GM19239 (cell line): ENCODE data around the gene GPR87.

ENCODE experiments used
- DNase-seq: peaks from one replicate; pipeline ENCODE4 v3.0.0; 2011; ENCODE audit warnings: low spot score; ENCODE audit not compliant: insufficient read length
- FAIRE-seq: peaks from 2 replicates; lab custom pipeline; 2011; peaks lifted over from hg19 to GRCh38; lab: Jason Lieb, UNC

The GPR87 gene

DNA sequence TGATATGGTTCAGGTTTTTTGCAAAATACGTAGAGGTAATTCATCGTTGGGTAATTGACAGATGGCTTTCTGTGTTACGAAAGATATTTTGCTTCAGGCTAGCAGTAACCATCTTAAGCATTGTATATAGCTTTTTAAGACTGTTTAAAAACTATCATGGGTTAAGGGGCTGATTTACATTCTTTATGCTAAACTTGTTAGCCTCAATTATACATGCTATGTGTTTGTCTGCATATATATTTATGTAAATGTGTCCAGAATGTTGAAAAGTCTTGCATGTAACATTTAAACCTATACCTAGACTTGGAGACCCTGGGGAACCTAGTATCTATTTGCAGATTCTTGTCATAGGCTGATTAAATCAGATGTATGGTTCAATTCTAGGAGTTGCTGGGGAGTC is 27.2 kb downstream of the GPR87 start:
- no peak for DNase-seq
- FAIRE-seq, result no peak

DNA sequence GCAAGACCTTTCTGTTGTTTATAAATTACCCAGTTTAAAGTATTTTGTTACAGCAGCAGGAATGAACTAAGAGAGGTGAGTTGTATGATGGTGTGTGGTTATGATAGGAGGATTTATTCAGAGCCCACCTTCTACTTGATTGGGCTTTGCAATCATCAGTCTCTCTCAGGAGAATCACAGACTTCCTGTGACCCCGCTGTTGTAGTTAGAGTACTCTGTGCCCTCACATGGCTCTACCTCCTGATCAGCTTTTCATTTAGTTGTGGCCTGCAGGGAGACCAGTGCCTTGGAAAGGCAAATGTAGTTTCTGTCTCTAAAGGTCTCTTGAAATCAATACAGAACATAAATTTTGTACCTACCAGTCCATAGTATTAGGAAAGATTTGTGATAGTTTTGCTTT is 30.7 kb downstream of the GPR87 start:
- no peak for FAIRE-seq
- DNase-seq, result no peak

DNA sequence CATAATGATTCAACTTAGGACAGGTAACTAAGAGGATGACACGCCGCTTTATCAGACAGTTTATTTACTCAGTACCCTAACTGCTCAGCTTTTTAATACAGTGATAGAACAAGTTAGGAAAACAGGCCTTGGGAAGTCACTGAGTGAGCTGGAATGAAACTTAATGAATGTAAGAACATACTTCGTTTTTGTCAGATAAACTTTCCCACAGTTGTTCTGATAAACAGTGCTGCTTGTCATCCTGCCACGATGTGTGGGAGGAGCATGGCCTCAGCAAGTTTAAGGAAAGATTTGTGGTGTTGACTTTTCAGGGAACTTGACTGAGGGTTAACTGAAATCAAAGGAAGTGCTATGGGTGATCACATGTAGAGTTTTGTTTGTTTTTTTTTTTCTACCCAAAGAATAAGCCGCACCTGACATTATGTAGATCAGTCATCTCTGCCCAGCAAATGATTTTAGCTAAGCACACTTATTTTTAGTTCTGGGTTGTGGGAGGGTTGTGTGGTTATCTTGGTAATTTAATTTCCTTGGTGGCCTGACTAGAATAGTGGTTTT is 32.6 kb downstream of the GPR87 start:
- DNase-seq, result no peak
- FAIRE-seq, result no peak

DNA sequence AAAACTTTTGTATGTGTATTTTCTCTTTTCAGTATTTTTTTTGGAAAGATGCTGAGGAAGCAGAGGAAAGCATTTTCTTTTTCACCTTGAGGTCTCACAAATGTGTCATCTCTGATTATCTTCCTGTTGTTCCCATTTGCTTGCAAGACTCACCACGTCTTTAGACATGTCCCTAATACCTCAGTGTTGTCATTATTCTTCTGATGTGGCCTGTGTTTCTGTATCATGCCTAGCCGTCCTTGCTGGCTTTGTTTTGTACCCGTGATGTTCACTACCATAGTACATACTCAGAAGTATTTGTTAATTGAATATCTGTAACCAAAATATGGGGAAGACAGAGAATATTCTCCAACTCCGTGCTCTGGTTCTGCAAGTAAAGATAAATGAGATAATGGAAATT is 33.2 kb downstream of the GPR87 start:
- no peak for DNase-seq
- no peak for FAIRE-seq

DNA sequence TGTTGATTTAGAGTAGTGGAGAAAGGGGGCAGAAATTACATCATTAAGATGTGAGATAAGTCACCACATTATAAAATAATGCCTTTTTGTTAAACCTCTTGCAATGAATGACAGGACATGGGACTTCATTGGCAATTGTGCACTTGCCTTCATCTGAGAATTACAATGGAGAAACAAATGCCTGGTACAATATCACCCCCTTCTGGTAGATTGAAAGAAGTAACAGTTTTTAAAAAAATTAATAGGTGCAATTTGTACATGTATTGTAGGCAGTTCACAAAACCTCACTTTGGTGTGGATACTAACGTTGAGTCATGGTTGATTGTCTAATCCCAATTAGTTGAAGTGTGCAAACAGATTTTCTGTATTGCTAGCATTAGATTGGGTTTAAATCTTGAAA is 33.7 kb downstream of the GPR87 start:
- FAIRE-seq, result peak; percentile 92
- DNase-seq, result peak; percentile 30

DNA sequence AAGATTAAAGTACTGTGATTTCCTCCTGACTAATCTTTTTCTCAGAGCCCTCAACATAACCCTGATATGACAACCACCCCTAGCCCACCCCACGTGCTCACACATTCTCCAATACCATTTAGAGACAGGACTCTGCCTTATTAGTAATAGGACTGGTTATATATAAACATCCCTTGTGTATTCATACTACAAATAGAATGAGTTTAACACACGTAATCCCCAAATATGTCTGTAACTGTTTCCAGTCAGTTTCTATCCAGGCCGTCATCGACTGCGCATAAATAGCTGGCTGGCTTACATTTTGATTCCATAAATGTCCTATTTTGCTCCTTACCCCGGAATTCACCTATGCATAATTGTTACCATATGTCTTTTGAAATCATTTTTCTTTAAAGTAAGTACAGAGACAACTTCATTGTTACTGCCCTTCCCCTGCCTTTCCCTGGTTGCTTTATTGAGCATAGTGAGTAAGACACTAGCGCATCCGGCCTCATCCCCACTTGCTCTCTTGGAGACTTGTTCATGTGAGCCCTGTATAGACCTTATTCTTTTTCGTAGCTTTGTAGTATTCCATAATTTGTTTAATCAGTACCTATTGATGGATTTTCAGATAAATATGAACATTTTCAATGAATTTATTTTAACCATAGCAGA is 34.8 kb downstream of the GPR87 start:
- no peak for FAIRE-seq
- DNase-seq, result no peak

DNA sequence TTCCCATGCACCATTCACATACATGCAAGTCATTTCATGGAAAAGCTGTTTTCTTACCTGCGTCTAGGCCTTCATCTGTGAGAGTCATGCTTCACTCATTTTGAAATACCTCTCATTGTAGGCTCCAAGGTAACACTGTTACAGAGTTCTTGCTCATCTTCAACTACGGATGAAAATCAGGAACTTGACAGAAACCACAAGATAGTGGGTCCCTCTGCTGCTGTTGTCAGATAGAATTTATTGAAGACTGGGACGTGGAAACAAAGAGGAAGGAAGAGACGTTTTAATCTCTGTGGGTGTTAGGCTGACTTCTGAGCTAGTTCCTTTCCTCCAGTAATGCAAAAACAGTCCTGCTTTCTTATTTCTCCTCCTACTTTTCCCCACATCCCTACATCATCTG is 38.4 kb downstream of the GPR87 start, which contains the start of gene P2RY14:
Gene P2RY14, minus strand, starts transcription at position 313 of the 400 bp plus-strand sequence. CDS start 64,226 bp downstream, outside the sequence.
- DNase-seq (no peak), FAIRE-seq (peak; percentile 42)

DNA sequence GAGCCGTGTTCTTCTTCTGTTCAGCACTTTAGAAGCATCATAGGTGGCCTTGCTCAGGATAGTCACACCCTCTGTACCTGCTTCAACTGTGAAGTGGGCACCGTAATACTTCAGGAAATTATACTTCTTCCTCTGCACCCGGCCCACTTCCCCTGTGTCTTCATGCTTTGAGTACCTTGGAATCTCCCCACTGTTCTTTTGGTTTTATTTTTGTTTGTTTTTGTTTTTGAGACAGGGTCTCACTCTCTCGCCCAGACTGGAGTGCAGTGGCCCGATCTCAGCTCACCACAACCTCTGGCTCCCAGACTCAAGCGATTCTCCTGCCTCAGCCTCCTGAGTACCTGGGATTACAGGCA is 40.0 kb downstream of the GPR87 start:
- FAIRE-seq (peak; percentile 87), DNase-seq (no peak)

DNA sequence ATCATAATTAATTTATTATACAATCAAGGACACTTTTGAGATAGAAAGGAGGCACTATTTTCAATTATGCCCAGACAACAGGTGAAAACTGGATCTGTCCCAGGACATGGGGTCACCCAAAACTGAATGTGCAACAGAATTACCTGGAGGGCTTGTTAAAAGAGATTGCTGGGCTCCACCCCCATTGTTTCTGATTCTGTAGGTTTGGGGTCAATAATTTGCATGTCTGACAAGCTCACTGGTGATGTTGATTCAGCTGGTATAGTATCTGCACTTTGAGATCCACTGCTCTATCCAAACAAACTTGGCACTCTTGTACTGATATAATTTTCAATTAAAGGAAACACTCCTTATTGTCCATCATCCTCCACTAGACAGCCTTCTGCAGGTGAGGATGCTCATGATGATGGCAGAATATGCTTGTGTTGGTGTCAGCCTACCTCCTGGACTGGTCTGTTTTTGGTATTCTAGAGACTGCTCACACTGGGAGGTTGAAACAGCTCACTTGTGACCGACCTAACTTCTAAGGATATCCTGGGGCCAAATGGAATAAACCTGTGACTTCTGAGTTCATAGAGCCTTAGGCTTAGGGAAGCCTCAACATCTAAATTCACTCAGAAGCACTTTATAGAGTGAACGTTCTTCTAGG is 40.5 kb downstream of the GPR87 start:
- FAIRE-seq (no peak), DNase-seq (no peak)

DNA sequence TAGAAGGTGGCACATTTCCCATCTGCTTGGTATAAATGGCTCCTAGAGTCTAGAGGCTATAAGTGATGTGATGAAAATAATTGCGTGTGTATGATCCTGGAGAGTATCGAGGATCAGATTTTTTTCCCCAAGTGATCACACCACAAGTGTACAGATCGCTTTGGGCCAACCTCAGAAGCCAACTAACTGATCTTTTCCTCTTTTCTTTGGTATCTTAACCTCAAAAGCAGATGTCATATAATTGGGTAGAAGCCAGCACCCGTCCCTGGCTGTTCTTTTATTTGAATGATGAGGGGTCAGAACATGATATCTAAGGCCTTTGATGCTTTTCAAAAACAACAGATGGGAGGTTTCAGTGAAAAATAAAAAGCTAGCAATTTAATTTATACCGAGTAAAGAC is 41.5 kb downstream of the GPR87 start:
- no peak for DNase-seq
- no peak for FAIRE-seq

DNA sequence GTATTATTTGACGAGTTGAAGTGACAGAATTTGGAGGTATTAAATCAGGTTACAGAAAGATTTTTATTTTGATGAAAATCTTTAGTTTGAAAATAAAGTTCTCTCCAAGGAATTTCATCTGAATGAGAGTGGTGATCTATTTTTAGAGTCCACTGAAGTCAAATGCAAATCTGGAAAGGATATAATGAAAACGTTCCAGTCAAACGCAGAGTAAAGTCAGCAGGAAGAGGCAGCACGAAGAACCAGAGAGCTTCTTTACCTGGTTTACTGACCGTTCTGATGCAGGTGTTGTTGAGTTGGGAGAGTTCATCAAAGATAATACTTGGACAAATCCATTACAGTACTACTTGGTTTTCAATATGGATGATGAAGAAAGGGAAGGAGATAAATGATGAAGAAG is 47.0 kb downstream of the GPR87 start:
- DNase-seq (no peak), FAIRE-seq (peak; percentile 4)

DNA sequence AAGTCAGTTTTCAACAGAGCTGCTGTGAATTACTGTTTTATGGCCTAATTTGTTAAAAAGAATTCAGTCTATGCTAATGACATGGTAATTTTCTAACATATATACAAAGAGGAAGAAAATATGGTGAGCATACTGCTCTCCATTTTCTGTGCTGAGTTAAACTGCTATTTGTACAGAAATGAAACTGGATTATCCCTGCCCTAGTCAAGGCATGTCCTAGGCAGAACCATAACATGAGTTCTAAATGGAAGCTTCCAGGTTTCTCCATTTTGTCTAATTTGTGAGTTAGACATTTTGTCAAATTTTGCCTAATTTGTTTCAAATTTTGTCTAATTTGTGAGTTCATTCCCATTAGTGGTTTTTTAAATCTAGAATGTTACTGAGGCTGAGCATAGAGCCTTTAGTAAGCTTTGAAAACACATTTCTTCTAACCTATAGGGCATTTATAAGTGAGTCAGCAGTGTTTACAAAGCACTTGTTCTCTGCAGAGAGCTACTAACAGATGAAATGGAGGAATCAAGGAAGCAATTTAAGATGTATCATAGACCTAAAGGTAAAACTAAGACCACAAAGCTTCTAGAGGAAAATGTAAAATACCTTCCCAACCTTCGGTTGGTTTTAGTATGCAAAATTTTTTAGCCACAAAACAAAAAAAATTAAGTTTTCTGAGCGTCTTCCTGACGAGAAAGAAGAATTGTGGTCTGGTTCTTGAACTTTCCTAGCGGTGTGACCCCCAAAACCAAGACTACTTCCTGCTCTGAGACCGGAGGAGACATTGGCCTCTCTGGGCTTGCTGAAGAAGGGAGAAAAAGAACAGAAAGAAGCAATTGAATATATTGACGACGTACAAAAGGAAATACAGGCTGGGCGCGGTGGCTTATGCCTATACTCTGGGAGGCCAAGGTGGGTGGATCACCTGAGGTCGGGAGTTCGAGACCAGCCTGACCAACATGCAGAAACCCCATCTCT is 48.1 kb downstream of the GPR87 start:
- peak; percentile 95 for FAIRE-seq

DNA sequence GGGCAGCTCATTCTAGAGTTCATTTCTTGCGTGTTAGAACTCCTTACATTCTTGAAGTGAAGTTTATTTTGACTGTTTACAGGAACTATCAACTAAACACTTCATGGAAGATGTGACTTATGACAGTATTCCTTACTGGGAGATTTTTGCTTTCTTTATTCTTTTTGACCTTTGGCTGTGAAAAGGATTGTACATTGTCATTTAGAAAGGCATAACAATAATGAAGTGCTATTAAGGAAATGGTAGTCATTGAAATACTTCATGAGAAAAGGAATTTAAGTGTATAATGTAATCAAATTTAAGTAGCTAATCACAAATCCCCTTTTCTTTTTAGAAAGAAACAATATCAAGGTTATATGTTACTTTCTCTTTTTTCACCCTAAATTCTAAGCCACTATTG is 49.6 kb downstream of the GPR87 start:
- DNase-seq, result no peak
- peak; percentile 14 for FAIRE-seq

More for the DNA sequence above, 48.1 kb downstream of the GPR87 start:
- peak; percentile 16 for DNase-seq

DNA sequence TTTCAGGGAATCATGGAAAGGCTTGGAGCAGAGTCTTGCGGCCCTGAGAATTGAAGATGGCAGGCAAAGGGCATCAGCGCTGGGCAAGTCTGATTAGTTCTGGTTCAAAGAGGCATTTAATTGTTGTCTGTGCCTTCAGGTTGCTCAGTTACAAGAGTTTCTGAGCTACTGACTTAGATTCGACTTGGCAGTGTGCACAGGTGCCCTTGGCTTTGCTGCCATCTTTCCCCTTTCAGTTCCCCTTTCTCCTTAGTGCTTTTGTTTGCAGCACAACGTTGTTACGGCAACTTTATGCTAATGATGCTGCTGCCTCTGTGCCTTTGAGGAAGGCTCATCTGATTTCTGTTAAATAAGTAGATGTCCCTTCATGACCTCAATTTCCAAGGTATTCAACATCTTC is 50.8 kb downstream of the GPR87 start:
- FAIRE-seq, result peak; percentile 93
- peak; percentile 29 for DNase-seq

DNA sequence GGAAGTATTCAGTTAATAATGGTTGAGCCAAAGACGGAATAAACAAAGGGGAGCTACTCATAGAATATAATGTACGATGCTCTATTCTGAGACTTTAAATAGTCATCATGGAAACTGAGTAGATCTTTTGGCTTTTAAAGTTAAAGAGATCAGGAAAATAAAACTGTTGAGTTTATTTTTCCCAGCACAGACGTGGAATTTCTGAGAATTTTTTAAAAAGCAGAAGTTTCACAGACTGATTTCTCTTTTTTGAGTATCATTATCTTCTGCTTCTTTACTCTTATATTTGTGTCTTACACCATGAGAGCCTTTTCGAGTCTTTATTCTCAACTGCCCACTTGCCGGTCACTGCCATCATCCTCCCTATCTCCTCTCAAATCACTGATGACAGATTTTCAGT is 51.5 kb downstream of the GPR87 start:
- peak; percentile 48 for FAIRE-seq
- no peak for DNase-seq

DNA sequence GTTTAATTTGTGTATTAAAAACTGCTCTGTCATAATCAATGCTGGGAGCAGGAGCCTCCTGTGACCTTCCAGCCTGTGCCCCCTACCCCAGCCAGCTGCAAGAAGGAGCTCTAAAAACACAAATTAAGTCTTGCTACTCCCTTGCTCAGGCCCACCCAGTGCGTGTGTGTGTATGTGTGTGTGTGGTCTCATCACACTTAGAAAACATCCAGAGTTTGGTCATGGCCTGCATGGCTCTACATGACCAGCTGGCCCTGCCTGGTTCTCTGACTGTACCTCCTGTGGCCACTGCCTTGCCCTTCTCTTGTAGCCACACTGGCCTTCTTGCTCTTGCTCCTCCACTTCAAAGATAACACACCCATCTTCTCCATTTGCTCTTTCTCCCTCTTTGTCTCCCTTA is 52.0 kb downstream of the GPR87 start:
- DNase-seq, result no peak
- FAIRE-seq, result no peak

DNA sequence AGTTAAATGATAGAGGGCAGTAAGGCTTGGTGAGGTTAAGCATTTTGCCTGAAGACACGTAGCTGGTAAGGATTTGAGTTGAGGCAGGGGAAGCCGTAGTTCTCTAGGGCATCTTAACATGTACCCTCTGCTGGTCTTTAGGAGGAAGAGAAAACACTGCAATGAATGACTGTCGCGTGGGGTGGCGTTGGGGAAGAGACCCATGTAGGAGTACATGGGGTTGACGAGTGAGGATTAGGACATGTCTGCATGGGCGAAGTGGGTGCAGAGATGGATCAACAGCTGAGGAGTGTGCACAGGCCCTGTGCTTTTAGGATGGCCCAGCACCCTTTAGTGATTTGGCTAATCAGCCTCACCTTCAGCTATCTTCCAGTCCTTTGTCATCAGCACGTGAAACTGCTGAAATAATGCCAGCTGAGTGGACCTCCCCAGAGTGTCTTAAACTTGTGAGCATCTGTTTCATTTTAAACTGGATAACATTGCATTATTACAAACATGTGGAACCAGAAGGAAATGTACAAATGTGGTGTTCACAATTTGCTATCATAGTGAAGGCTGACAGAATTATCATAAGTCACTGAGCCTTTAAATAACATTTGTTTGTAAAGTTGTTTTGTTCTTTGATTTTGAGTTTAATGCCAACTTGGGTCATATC is 53.6 kb downstream of the GPR87 start:
- FAIRE-seq (no peak), DNase-seq (no peak)

DNA sequence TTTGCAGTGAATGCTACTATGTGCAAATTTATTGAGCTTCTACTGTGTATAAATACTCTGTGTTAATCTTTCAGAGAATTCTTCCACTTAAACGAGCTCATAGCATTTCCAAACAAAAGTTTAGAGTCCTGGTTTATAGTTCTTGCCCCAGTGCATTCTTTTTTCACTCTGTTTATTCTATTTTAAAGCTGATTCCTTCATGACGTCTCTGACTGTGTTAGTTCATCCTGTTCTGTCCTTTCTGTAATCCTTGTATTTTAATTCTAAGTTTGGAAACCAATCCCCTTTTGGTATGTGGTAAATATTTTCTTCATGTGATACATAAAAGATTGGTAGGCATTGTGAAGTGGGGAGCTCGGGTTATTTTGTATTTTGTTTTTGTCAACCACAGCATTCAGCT is 57.0 kb downstream of the GPR87 start:
- no peak for FAIRE-seq
- DNase-seq, result no peak

DNA sequence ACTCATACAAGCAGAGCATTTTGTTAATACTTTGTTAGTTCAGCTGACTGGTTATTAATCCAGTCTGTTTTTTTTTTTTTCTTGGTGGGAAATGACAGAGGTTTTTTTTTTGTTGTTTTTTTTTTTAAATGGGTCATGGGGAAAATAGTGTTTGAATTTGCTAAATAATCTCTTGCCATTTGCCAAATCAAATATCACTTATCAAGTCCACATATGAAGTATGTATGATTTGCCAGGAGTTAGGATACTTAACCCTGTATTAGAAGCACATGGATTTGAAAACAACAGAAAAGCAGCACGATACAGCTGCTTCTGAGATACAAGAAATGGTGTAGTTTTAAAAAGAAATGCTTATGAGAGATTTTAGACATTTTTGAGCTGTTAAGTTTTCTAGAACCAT is 59.9 kb downstream of the GPR87 start:
- DNase-seq (no peak), FAIRE-seq (no peak)

DNA sequence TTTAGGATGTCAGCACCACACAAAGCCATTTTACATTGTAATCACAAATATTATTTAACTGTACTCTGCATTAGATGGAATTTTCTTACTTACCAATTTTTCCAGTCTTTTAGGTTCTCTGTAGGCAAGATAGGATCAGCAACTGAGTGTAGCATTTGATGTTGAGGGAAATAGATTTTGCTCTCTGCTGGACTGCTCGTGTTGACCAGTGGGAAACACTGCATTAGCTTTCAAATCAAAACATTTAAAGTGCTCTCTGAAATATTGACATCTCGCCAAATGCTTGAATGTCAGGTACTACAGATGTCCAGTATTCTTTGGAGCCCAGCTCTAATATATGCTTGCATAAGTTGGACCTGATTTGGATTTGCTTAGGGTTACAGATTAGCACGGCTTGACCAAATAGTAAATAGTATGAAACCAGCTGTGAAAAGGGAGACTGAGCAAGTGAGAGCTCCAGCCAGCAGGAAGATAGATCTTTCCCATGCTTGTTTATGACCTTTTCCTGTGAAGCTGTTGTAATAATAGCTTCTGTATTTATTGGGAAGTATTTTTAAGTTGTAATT is 67.8 kb downstream of the GPR87 start:
- FAIRE-seq, result no peak
- no peak for DNase-seq
